Stimulated activated CD8-positive, alpha-beta memory T cell treated with anti-CD3 and anti-CD28 coated beads, Interleukin-15, amount 100 ng/mL, for 1 hour (primary cell): ENCODE results near the gene ASXL2.

Experiments used
- DNase-seq: peaks from one replicate; pipeline ENCODE4 v3.0.0-alpha.2; 2020; ENCODE audit warnings: low read depth

Gene ASXL2

GRCh38 chr2:25688236-25688635 lies 190.1 kb downstream of the ASXL2 start:
- DNase-seq = no peak

- no peak for DNase-seq
Measured at GRCh38 chr2:25685741-25686140, 192.5 kb downstream of the ASXL2 start.

- DNase-seq = no peak
Measured at GRCh38 chr2:25684577-25685473, 193.5 kb downstream of the ASXL2 start.
